ENCODE results near the gene CCNY. TPM values are rescaled to one million over a fixed set of nuclear protein-coding genes. Genes with fewer than 3 reads are reported as not detected.
"Not testable (repeated sequence)": the region's sequence is repeated elsewhere in the genome, so short reads cannot be mapped to it uniquely, and the experiment has no call there.

Gene CCNY
- total RNA-seq, 3 donors from 2014 or later = 48.6 to 64.4 (median 51.5) TPM

DNA sequence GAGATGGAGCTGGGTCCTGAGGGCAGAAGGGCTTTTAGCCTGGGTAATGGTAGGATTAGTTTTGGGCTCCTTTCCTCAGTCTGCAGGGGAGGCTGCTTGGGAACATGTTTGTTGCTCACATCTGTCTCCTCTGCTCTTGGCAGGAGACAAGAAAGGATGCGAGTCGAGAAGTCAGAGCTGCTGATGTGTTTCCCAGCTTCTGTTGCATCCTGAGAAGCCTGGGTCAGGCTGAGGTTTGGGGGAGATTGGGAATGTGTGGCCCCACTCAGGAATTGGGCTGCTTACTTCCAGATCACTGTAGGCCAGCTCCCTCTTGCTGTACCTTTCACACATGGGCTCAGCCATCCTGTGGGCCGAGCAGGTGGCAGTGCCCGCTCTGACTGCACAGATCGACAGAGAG lies 79.2 kb downstream of the CCNY start:
- no peak for ATAC-seq
- H3K4me3 ChIP-seq = no peak overlapping the region
- H3K4me1 ChIP-seq (ENCODE audit: low read depth) = peaks cover 4% of the 10 kb centered on the region

DNA sequence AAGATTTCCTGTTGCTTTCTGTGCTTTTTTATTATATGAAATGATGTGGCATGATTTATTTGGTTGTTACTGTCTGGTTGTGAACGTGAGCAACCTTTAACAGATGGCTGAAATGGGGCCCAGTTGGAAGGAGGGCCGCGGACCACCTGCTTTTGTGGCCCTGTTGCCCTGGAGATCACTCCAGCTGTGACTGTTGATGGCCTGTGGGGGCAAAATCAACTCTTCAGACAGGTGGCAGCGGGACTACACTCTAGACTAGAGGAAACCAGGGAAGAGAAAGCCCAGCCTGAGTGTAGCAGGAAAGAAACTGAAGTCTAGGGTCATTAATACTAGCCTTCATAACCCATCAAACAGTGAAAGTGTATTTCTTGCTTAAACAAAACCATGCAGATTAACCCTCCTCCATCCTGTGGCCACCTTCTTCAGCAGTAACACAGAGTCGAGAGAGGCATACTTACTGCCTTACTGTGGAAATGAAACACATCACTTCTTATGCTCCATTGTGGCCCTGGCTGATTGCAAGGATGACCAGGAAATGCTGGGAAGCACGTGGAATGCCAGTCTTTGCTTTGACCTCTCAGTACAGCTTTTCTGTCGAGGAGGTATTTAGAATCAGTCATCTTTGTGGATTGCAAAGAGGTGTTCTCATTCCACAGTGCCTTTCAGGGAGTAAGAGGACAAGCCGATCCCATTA lies 80.5 kb downstream of the CCNY start:
- DNase-seq (no peak), ATAC-seq (no peak)
- TF ChIP-seq, protein P1, sequence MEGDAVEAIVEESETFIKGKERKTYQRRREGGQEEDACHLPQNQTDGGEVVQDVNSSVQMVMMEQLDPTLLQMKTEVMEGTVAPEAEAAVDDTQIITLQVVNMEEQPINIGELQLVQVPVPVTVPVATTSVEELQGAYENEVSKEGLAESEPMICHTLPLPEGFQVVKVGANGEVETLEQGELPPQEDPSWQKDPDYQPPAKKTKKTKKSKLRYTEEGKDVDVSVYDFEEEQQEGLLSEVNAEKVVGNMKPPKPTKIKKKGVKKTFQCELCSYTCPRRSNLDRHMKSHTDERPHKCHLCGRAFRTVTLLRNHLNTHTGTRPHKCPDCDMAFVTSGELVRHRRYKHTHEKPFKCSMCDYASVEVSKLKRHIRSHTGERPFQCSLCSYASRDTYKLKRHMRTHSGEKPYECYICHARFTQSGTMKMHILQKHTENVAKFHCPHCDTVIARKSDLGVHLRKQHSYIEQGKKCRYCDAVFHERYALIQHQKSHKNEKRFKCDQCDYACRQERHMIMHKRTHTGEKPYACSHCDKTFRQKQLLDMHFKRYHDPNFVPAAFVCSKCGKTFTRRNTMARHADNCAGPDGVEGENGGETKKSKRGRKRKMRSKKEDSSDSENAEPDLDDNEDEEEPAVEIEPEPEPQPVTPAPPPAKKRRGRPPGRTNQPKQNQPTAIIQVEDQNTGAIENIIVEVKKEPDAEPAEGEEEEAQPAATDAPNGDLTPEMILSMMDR (IDR thresholded peaks at IDR 0.05) = no peak
- intact Hi-C loops (cut with DNase I, micrococcal nuclease) = no loop called here
- Histone ChIP-seq H3K4me1 (ENCODE audit: low read depth) (peaks cover 4% of the 10 kb centered on the region), H3K9me3 (no peaks in the 10 kb centered on the region), H3K36me3 (ENCODE audit: low read depth) (no peaks in the 10 kb centered on the region), H3K4me3 (no peak overlapping the region)

More for the DNA sequence above, 79.2 kb downstream of the CCNY start:
- intact Hi-C loops (cut with DNase I, micrococcal nuclease) = no loop called here
- DNase-seq = no peak
- Histone ChIP-seq H3K9me3 (no peaks in the 10 kb centered on the region), H3K36me3 (ENCODE audit: low read depth) (no peaks in the 10 kb centered on the region)
- TF ChIP-seq, protein P1 (IDR thresholded peaks at IDR 0.05) = no peak

DNA sequence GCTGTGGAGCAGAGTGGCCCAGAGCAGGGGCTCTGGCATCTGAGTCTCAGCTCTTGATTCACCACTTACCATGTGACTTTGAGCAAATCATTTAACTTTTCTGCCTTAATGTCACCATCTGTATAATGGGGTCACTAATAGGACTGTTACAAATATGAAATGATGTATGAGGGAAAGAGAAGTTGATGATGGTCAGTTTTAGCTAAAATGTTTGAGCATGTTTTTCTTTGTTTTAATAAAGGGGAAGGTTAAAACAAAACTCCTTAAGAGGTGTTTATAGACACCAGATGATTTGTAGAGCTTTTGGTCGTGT lies 81.0 kb downstream of the CCNY start:
- no peak for ATAC-seq
- no peaks in the 10 kb centered on the region for H3K9me3 ChIP-seq
- H3K36me3 ChIP-seq (ENCODE audit: low read depth) = no peaks in the 10 kb centered on the region
- intact Hi-C loops (cut with DNase I, micrococcal nuclease) = no loop called here
- H3K4me1 ChIP-seq (ENCODE audit: low read depth) = peaks cover 4% of the 10 kb centered on the region
- DNase-seq = no peak
- no peak overlapping the region for H3K4me3 ChIP-seq
- TF ChIP-seq, protein P1 (IDR thresholded peaks at IDR 0.05) = no peak

DNA sequence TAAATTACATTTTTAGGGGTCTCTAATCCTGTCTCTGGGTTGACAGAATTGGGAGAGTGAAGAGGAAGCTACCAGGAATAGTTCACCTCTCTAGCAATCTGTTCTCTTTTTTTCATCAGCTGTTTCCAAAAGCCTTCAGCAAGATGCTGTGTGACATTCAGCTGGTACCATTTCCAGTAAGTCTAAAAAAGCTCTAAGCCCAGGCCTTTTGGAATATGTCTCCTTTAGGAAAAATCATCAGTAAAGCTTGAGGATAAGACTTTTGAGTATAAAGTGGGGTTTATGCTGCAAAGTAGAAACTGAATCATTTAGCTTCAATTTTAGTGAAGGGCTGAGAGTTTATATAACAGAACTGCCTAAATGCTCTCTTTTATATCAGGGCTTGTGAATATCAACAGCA lies 81.5 kb downstream of the CCNY start:
- no peak for ATAC-seq
- intact Hi-C loops (cut with DNase I, micrococcal nuclease) = no loop called here
- Histone ChIP-seq H3K36me3 (ENCODE audit: low read depth) (no peaks in the 10 kb centered on the region), H3K4me1 (ENCODE audit: low read depth) (peaks cover 4% of the 10 kb centered on the region), H3K4me3 (no peak overlapping the region), H3K9me3 (no peaks in the 10 kb centered on the region)
- no peak for DNase-seq
- TF ChIP-seq, protein P1 (IDR thresholded peaks at IDR 0.05) = no peak

DNA sequence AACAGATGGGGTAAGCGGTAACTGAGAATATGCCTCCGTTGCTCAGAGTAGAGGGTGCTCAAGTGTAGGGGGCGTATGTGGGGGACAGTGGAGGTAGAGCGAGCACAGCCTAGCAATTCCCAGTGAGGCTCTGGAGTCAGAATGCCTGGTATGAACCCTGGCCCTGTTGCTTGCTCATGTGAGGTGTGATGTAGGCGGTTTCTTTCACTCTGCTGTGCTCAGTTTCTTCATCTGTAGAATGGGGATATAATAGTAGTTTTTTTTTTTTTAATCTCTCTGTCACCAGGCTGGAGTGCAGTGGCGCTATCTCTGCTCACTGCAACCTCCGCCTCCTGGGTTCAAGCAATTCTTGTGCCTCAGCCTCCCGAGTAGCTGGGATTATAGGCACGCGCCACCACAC lies 82.3 kb downstream of the CCNY start:
- intact Hi-C loops (cut with DNase I, micrococcal nuclease); H3K36me3 ChIP-seq (ENCODE audit: low read depth); H3K4me3 ChIP-seq; H3K4me1 ChIP-seq (ENCODE audit: low read depth); H3K9me3 ChIP-seq; DNase-seq; ATAC-seq: not testable (repeated sequence)

DNA sequence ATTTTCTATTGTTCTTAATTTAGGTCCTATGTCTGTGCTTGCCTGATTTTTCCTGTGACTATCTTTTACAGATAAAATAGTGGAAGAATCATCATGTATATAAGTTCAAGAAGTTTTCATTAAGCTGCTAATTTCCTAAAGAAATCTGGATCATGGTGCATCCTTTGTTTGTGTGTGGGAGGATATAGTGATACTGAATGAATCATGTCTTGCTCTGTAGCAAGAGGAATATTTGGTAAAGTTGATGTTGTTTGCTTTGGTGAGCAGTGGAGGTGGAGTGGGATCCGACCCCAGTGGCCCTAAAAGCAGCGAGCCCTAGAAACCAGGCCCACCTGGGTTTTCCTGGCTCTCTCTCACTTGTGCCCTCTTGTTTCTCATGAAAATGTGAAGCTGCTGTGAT lies 83.7 kb downstream of the CCNY start:
- TF ChIP-seq, protein P1 (IDR thresholded peaks at IDR 0.05) = no peak
- intact Hi-C loops (cut with DNase I, micrococcal nuclease) = no loop called here
- Histone ChIP-seq H3K4me1 (ENCODE audit: low read depth) (peaks cover 4% of the 10 kb centered on the region), H3K4me3 (no peak overlapping the region), H3K9me3 (no peaks in the 10 kb centered on the region), H3K36me3 (ENCODE audit: low read depth) (no peaks in the 10 kb centered on the region)
- no peak for ATAC-seq
- no peak for DNase-seq

Data from mucosa of descending colon (tissue), 3 donors.